Panc1 (cell line): ENCODE measurements around the gene ZG16B. TPM values are rescaled to one million over a fixed set of nuclear protein-coding genes. Genes with fewer than 3 reads are reported as not detected.

Experiments used
- ATAC-seq: fragments of 200-7000 bp; cut with Tn5 transposase; 2 replicates; pipeline ENCODE4 v1.9.1; 2020; ENCODE audit warnings: mild to moderate bottlenecking, moderate library complexity
- BruUV-seq: library from RNA; stranded (reverse); fragments of 400-500 nt; replicated peaks from 2 replicates; lab custom pipeline; 2021; lab: Mats Ljungman, UMichigan
- CTCF ChIA-PET: fragments of 300-600 bp; sonication (Branson Sonifier 250); formaldehyde crosslinking; loops from one replicate; lab custom pipeline; 2022; ENCODE audit warnings: antibody characterized with exemption; lab: Charles Lee
- POLR2A ChIA-PET: fragments of 300-600 bp; sonication (Branson Sonifier 250); formaldehyde crosslinking; loops from one replicate; lab custom pipeline; 2022; ENCODE audit warnings: antibody characterized with exemption; lab: Charles Lee
- DNase-seq: peaks from one replicate; pipeline ENCODE4 v3.0.0-alpha.2; 2010; ENCODE audit warnings: low read depth, low spot score
- H3K27ac ChIP-seq: 2 replicates; pipeline ENCODE4 v1.5.1; 2011; ENCODE audit warnings: mild to moderate bottlenecking, low read length, inconsistent platforms
- H3K27me3 ChIP-seq: fragments of 200-500 bp; sonication (Bioruptor generic); 2 replicates; pipeline ENCODE4 v1.6.0; 2014; ENCODE audit warnings: low read length, inconsistent platforms; ENCODE audit not compliant: control insufficient read depth, insufficient read depth
- H3K36me3 ChIP-seq: fragments of 200-500 bp; sonication (Bioruptor generic); 2 replicates; pipeline ENCODE4 v1.5.1; 2014; ENCODE audit warnings: inconsistent platforms, mild to moderate bottlenecking, low read length, moderate library complexity; ENCODE audit not compliant: control insufficient read depth, insufficient read depth
- H3K4me1 ChIP-seq: 2 replicates; pipeline ENCODE4 v1.5.1; 2011; ENCODE audit warnings: inconsistent platforms, mild to moderate bottlenecking, low read length, moderate library complexity; ENCODE audit not compliant: control insufficient read depth, insufficient read depth
- H3K4me3 ChIP-seq, 2 experiments: 2 replicates each; pipeline ENCODE4 v1.5.1; 2011 to 2012; ENCODE audit warnings: low read depth in 2 of 2, low read length in 2 of 2, mild to moderate bottlenecking in 2 of 2, inconsistent platforms in 1 of 2, moderate library complexity in 1 of 2
- H3K9me3 ChIP-seq: fragments of 200-500 bp; sonication (Bioruptor generic); 2 replicates; pipeline ENCODE4 v1.5.1; 2014; ENCODE audit warnings: low read depth, mild to moderate bottlenecking, inconsistent platforms, low read length, moderate library complexity; ENCODE audit not compliant: control insufficient read depth, insufficient read depth
- POLR2AphosphoS5 ChIP-seq: IDR thresholded peaks from 2 replicates; pipeline ENCODE4 v1.6.1; 2012; ENCODE audit warnings: mild to moderate bottlenecking, low read depth, low read length, moderate library complexity
- SIN3A ChIP-seq: IDR thresholded peaks from 2 replicates; pipeline ENCODE4 v1.6.1; 2012; ENCODE audit warnings: low read depth, mild to moderate bottlenecking, low read length, moderate library complexity, borderline replicate concordance; ENCODE audit not compliant: insufficient read depth
- TCF7L2 ChIP-seq: IDR thresholded peaks from 2 replicates; pipeline ENCODE4 v1.6.1; 2011; ENCODE audit warnings: mild to moderate bottlenecking, low read depth, low read length, inconsistent platforms
- in situ Hi-C: cut with HindIII; loops from 2 replicates; pipeline ENCODE4 v1.10.0; 2016; ENCODE audit warnings: low sequenced_read_pairs, low pct_unique_long_range_greater_than_20kb
- intact Hi-C: fragments of 100-400 bp; cut with micrococcal nuclease; formaldehyde crosslinking; loops from one replicate; pipeline ENCODE4 v1.10.0; 2022; ENCODE audit not compliant: unreplicated experiment
- total RNA-seq: library from RNA; stranded (reverse); gene quantifications from one replicate; pipeline ENCODE4 v1.2.1, GENCODE V29; 2021; ENCODE audit not compliant: unreplicated experiment
- TF ChIP-seq, protein P1 (sequence below): fragments of 450-650 bp; IDR thresholded peaks from 2 replicates; pipeline ENCODE4 v1.5.1; 2017; ENCODE audit warnings: mild to moderate bottlenecking
- TF ChIP-seq, protein P2 (sequence below), 2 experiments: IDR thresholded peaks; 2 replicates each; pipeline ENCODE4 v1.6.1; 2011 to 2012; ENCODE audit warnings: low read depth in 2 of 2, control low read depth in 1 of 2, low read length in 1 of 2, mild to moderate bottlenecking in 1 of 2, moderate library complexity in 1 of 2; ENCODE audit not compliant: insufficient read depth in 1 of 2

Gene ZG16B
- total RNA-seq, 1 experiment from 2014 or later: 9.1 TPM

GRCh38 chr16:2846511-2847310, 16.6 kb downstream of the ZG16B start:
- Histone ChIP-seq H3K4me3 (no peak overlapping the region), H3K27me3 (no peaks in the 10 kb centered on the region), H3K4me1 (peaks cover 33% of the 10 kb centered on the region), H3K27ac (peak overlapping the region; percentile 83), H3K9me3 (no peaks in the 10 kb centered on the region), H3K36me3 (no peaks in the 10 kb centered on the region)
- ATAC-seq (peak; percentile 92), DNase-seq (peak; percentile 79)
- TF ChIP-seq, protein P1, sequence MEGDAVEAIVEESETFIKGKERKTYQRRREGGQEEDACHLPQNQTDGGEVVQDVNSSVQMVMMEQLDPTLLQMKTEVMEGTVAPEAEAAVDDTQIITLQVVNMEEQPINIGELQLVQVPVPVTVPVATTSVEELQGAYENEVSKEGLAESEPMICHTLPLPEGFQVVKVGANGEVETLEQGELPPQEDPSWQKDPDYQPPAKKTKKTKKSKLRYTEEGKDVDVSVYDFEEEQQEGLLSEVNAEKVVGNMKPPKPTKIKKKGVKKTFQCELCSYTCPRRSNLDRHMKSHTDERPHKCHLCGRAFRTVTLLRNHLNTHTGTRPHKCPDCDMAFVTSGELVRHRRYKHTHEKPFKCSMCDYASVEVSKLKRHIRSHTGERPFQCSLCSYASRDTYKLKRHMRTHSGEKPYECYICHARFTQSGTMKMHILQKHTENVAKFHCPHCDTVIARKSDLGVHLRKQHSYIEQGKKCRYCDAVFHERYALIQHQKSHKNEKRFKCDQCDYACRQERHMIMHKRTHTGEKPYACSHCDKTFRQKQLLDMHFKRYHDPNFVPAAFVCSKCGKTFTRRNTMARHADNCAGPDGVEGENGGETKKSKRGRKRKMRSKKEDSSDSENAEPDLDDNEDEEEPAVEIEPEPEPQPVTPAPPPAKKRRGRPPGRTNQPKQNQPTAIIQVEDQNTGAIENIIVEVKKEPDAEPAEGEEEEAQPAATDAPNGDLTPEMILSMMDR: no peak
- TF ChIP-seq POLR2AphosphoS5 (peak; percentile 64; the same call in 1 of the 2 replicates), TCF7L2 (peak; percentile 95)
- TF ChIP-seq, protein P2, sequence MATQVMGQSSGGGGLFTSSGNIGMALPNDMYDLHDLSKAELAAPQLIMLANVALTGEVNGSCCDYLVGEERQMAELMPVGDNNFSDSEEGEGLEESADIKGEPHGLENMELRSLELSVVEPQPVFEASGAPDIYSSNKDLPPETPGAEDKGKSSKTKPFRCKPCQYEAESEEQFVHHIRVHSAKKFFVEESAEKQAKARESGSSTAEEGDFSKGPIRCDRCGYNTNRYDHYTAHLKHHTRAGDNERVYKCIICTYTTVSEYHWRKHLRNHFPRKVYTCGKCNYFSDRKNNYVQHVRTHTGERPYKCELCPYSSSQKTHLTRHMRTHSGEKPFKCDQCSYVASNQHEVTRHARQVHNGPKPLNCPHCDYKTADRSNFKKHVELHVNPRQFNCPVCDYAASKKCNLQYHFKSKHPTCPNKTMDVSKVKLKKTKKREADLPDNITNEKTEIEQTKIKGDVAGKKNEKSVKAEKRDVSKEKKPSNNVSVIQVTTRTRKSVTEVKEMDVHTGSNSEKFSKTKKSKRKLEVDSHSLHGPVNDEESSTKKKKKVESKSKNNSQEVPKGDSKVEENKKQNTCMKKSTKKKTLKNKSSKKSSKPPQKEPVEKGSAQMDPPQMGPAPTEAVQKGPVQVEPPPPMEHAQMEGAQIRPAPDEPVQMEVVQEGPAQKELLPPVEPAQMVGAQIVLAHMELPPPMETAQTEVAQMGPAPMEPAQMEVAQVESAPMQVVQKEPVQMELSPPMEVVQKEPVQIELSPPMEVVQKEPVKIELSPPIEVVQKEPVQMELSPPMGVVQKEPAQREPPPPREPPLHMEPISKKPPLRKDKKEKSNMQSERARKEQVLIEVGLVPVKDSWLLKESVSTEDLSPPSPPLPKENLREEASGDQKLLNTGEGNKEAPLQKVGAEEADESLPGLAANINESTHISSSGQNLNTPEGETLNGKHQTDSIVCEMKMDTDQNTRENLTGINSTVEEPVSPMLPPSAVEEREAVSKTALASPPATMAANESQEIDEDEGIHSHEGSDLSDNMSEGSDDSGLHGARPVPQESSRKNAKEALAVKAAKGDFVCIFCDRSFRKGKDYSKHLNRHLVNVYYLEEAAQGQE (IDR thresholded peaks at IDR 0.05; ENCODE audit: insufficient read depth in 1 of 2, low read depth in 2 of 2, low read length in 1 of 2): no peak
- CTCF ChIA-PET: no interaction called here
- no TSS peak for BruUV-seq
- intact Hi-C loops (no loop called here), in situ Hi-C loops (no loop called here)
- POLR2A ChIA-PET: no interaction called here

DNA sequence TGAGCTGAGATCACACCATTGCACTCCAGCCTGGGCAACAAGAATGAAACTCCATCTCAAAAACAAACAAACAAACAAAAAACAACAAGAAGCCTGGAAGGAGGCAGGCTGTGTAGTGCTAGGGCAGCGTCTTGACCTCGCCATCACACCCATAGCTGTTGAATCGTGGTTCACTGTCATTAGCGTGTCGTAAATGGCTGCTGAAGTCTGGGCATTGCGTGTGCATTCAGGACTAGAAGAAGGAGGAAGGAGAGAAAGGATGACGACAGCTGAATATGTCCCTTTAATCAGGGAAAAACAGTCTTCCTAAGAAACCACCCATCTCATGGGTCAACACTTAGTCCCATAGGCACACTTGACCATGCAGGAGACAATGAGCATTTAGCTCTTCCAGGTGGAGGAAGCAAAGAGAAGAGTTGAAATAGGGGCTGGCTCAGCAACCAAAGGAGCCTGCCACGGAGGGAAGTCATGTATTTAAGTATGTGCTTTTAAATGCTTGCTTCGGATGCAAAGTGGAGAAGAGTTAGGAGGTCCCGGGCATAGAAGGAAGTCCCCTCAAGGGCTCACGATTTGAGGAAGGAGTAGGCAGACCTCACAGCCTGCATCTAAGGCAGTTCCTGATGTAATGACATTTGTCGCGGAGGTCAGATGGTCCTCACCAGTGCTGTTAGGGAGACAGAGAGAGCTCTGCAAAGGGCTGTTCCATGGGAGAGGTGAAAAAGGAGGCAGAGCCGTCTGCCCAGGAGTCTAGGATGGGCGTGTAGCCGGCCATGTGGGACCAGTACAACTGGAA, 19.0 kb downstream of the ZG16B start:
- Histone ChIP-seq H3K27me3 (no peaks in the 10 kb centered on the region), H3K4me1 (peaks cover 37% of the 10 kb centered on the region), H3K9me3 (no peaks in the 10 kb centered on the region), H3K36me3 (no peaks in the 10 kb centered on the region), H3K4me3 (no peak overlapping the region), H3K27ac (peak overlapping the region; percentile 76)
- ChIA-PET CTCF (no interaction called here), POLR2A (no interaction called here)
- TF ChIP-seq, protein P1: no peak
- TF ChIP-seq TCF7L2: no peak
- no peak for TF ChIP-seq POLR2AphosphoS5
- no peak for TF ChIP-seq SIN3A
- TF ChIP-seq, protein P2 (IDR thresholded peaks at IDR 0.05; ENCODE audit: insufficient read depth in 1 of 2, low read depth in 2 of 2, low read length in 1 of 2): no peak
- DNase-seq: no peak
- no TSS peak for BruUV-seq
- intact Hi-C loops: no loop called here
- ATAC-seq: no peak
- in situ Hi-C loops: no loop called here
